22Rv1 (cell line): Measurements from ENCODE around the gene RNF217.
"Not testable (repeated sequence)": the region's sequence is repeated elsewhere in the genome, so short reads cannot be mapped to it uniquely, and the experiment has no call there.

Experiments
- H3K27ac ChIP-seq: fragments of 450-650 bp; 2 replicates; pipeline ENCODE4 v1.5.1; 2017
- ZFX ChIP-seq: fragments of 450-650 bp; IDR thresholded peaks from 2 replicates; pipeline ENCODE4 v1.6.1; 2017; ENCODE audit warnings: antibody characterized with exemption, borderline replicate concordance
- TF ChIP-seq, protein P1 (sequence below): fragments of 450-650 bp; IDR thresholded peaks from 2 replicates; pipeline ENCODE4 v1.5.1; 2017; ENCODE audit warnings: mild to moderate bottlenecking

RNF217 gene

DNA sequence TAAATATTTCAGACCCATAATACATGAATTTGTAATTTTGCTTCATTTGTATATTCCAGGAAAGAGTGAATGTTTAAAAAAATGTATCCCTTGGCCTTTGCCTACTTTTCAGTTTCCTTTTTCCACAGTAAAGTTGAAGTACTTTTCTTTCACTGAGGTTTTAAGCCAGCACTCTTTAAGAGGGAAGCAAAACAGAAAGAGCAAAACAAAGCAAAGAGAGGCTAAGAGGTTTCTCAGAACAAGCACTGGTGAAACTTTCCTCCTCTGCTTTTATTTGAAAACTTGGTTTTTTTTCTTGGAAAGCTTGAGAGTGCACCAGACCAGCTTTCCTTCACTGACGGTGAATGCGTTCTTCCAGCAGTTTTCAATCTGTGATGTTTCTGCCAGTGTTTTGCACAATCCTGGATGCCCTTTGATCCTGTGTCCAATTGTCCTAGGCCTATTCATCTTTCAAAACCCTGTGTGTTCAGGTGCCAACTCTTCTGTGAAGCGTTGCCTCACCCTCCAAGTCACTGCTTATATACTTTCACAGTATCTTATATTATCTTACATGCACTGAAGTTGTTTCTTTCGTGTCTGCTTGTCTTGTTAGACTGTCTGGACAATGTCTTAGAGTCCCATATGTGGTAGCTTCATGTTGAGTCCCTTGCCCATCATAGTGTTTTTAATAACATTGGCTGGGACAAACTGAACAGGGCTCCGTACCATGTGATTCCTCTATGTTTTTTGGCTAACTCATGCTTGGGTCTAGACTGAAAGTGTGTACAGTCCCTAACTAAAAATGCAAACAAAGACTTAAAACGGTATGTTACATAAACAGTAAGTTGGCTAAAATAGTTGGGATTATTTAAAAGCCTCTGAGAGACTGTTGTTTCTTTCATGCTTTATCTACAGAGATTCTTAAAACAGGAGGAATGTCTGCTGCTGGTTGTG, 1.9 kb downstream of the RNF217 start:
- H3K27ac ChIP-seq = no peak overlapping the region
- no peak for TF ChIP-seq ZFX
- TF ChIP-seq, protein P1, sequence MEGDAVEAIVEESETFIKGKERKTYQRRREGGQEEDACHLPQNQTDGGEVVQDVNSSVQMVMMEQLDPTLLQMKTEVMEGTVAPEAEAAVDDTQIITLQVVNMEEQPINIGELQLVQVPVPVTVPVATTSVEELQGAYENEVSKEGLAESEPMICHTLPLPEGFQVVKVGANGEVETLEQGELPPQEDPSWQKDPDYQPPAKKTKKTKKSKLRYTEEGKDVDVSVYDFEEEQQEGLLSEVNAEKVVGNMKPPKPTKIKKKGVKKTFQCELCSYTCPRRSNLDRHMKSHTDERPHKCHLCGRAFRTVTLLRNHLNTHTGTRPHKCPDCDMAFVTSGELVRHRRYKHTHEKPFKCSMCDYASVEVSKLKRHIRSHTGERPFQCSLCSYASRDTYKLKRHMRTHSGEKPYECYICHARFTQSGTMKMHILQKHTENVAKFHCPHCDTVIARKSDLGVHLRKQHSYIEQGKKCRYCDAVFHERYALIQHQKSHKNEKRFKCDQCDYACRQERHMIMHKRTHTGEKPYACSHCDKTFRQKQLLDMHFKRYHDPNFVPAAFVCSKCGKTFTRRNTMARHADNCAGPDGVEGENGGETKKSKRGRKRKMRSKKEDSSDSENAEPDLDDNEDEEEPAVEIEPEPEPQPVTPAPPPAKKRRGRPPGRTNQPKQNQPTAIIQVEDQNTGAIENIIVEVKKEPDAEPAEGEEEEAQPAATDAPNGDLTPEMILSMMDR = no peak

DNA sequence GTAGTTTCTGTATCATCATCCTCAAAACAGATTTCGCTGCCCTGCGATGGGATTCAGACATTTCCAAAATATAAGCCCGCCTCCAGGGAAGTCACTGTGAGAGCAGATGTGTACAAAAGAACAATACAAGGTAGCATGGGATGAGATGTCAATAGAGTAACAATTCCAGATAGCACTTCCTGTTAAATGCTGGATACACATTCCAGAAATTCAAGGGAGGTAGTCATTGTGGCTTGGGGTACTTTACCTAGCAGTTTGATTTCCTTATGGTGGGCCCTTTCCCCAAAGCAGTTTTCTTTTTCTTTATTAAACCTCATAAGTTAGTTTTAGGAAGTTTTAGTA, 2.5 kb downstream of the RNF217 start:
- no peak for TF ChIP-seq ZFX
- TF ChIP-seq, protein P1 = no peak
- H3K27ac ChIP-seq = no peak overlapping the region

GRCh38 chr6:124965424-124965850, 3.2 kb downstream of the RNF217 start:
- H3K27ac ChIP-seq = not testable (repeated sequence)

DNA sequence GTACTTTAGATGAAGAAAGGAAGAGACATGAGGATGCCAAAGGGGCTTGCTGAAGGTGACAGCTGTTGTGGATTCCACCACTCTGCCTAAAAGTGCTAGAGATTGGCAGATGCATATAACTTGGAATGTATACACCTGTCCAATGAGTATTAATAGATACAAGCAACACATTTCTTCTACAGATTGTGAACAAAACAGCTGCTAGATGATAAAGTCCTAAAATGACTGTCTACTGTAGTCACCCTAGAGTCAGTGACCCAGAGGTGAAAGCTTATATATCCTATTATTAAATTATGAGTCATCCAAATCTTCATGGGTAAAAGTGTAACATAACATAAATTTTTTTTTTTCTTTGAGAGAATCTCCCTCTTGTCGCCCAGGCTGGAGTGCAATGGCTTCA, 5.2 kb downstream of the RNF217 start:
- no peak overlapping the region for H3K27ac ChIP-seq
- no peak for TF ChIP-seq ZFX
- TF ChIP-seq, protein P1 = no peak

GRCh38 chr6:124968401-124968800, 6.2 kb downstream of the RNF217 start:
- TF ChIP-seq, protein P1 = no peak
- no peak for TF ChIP-seq ZFX
- no peak overlapping the region for H3K27ac ChIP-seq

GRCh38 chr6:124970243-124970642, 8.0 kb downstream of the RNF217 start:
- no peak overlapping the region for H3K27ac ChIP-seq
- TF ChIP-seq, protein P1 = no peak
- no peak for TF ChIP-seq ZFX

- TF ChIP-seq, protein P1 = no peak
- no peak for TF ChIP-seq ZFX
Measured at GRCh38 chr6:124970763-124971162, 8.5 kb downstream of the RNF217 start.

More at GRCh38 chr6:124970763-124971162, 8.5 kb downstream of the RNF217 start:
- H3K27ac ChIP-seq = no peak overlapping the region
